Stimulated activated CD4-positive, alpha-beta T cell treated with anti-CD3 and anti-CD28 coated beads, Interleukin-1b, Interleukin-23, amount 100 ng/mL, for 48 hours (primary cell): ENCODE results near the gene AKR1E2.
A peak's percentile ranks its signal among the peaks of the same experiment; 100 is the strongest.

Source experiments
- DNase-seq: peaks from one replicate; pipeline ENCODE4 v3.0.0-alpha.2; 2020

AKR1E2 gene

GRCh38 chr10:4847561-4848355 lies 21.8 kb downstream of the AKR1E2 start:
- no peak for DNase-seq

DNA sequence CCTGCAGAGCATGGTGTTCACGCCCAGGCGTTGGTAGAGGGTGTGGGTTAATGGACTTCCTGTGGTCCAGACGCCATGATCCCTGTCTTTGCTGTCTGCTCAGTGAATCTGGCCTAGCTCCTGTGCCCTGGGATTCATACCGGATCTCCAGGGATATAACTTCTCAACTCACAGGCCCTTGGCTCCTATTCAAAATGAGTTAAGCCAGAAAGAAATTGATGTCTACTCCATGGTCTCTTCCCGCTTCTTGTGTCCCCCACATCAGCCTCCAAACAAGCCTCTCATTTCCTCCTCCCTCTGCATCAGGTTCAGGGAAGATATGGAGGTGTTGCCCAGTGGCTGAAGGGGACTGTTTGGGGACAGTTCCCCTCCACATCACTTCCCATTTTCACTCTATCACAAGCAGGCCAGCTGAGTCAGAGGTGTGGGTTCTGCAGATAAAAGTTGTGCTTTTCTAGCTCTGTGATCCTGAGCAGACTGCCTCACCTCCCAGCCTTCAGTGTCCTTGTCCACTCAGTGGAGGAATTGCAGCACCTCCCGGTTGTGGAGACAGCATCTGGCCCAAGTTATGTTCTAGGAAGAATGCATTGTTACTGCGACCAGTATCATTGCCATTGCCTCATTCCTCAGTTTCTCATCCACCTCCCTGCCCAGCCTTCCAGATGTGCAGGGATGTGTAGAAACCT lies 22.5 kb downstream of the AKR1E2 start:
- no peak for DNase-seq

DNA sequence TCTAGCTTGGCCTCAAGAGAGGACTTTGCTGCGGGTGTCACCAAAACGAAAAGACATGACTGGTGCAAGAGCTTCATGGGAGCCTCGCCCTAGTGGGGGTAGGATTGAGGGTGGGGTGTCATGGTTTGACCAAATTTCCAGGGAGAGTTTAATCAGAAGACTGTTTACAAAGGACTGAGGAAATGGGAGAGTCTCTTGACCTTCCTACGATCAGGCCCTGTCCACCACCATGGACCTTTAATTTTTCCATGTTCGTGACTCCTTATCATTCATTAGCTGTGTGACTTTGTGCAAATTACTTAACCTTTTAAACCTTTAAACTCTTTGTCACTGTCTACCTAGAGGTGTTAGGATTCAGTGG lies 23.0 kb downstream of the AKR1E2 start:
- no peak for DNase-seq

GRCh38 chr10:4849555-4850242 lies 23.7 kb downstream of the AKR1E2 start:
- DNase-seq = peak; percentile 92

GRCh38 chr10:4850397-4850796 lies 24.4 kb downstream of the AKR1E2 start:
- no peak for DNase-seq

DNA sequence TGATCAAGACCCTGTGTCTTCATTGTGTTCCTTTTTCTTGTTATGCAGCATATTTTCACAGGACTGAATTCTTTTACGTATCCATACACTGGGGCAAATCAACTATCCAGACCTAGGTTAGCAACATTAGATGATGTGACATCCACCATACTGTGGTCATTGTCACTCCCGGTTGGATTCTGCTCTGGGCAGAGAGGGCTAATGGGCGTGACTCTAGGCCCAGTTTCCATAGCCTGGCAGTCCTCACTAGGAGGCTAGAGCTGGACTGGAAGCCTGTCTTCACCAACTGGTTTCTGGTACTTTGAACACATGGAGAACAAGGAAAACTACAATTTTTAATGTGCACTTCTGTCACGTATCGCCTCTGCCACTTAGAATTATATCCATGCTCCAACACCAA lies 25.2 kb downstream of the AKR1E2 start:
- DNase-seq = no peak

GRCh38 chr10:4851846-4852245 lies 25.8 kb downstream of the AKR1E2 start:
- no peak for DNase-seq

- no peak for DNase-seq
Observed at GRCh38 chr10:4865945-4866661, 40.1 kb downstream of the AKR1E2 start.

DNA sequence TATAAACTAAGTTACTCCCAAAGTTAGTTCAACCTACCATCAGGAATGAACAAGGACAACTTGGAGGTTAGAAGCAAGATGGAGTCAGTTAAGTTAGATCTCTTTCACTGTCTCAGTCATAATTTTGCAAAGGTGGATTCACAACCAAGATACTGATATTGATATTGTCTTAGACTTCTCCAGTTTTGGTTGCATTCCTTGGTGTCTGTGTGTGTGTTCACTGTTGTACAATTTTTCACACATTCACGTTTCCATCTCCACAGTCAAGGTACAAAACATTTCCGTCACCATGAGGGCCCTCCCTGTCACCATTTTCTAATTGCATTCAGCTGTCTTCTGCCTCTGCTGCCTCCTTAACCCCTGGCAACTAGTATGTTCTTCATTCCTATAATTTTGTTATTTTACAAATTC lies 41.1 kb downstream of the AKR1E2 start:
- no peak for DNase-seq

GRCh38 chr10:4867520-4868356 lies 41.7 kb downstream of the AKR1E2 start:
- no peak for DNase-seq

DNA sequence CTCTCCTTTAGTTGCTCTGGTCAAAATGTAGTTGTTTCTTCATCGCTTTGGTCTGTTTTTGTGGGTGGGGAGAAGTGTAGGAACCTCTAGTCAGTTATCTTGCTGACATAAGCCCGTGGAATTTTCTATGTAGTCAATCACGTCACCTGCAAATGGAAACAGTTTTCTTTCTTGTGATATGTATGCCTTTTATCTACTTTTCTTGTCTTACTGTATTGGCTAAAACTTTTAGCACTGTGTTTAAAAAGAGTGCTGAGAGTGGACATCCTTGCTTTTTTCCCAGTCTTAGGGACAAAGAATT lies 42.3 kb downstream of the AKR1E2 start:
- no peak for DNase-seq

GRCh38 chr10:4882704-4883078 lies 56.7 kb downstream of the AKR1E2 start:
- no peak for DNase-seq

DNA sequence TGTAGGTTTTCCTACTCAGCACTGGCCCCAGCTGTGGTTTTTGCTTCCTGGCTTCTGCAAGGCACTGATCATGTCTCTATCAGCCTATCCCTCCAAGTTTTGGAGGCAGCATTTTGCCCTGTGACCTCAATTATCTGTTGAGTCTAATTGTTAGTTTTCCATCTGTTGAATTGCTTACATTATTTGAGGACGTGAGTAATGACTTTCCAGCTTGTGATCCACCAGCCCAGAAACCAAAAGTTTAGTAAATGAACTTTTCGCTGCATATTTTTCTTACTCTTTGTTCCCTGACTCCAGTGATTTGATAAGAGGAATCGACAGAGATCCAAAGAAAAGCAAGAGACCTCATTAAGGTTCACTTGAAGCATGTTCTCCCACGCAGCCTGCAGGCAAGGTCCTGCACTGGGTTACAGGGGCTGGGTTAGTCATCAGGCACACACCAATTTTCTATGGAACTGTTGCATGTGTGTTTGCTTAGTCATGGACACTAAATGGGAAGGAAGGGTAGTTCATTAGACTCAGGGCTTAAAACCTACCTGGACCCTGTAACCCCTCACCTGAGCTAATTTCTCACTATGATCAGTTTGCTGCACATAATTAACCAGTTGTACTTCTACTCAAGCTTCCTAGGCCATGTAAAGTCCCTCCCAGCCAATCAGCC lies 57.2 kb downstream of the AKR1E2 start:
- no peak for DNase-seq

GRCh38 chr10:4885162-4885561 lies 59.2 kb downstream of the AKR1E2 start:
- DNase-seq = no peak

GRCh38 chr10:4887501-4887900 lies 61.5 kb downstream of the AKR1E2 start:
- DNase-seq = no peak

GRCh38 chr10:4888236-4888635 lies 62.2 kb downstream of the AKR1E2 start:
- no peak for DNase-seq

DNA sequence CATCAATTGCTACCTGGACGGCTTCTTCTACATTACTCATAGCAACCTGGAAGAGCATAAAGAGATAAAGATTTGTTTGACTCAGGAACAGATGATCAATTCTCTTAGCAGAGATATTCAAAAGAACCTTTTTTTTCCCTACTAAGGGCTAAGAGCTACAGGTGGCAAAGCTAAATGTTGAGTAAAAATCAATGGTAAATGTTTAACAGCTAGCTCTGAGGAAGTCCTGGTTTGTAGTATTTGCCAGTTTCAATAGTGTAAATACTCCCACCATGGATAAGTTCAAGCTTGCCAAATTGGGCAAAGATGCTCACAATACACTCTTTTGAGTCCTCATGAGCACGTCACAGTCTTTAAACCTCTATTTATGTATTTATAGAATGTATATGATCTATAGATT lies 64.0 kb downstream of the AKR1E2 start:
- DNase-seq = no peak

- no peak for DNase-seq
Observed at GRCh38 chr10:4892681-4893080, 66.7 kb downstream of the AKR1E2 start.

GRCh38 chr10:4894335-4894734 lies 68.3 kb downstream of the AKR1E2 start:
- DNase-seq = no peak
